IMR-90 (cell line): ENCODE measurements around the gene FLRT1. TPM values are rescaled to one million over a fixed set of nuclear protein-coding genes. Genes with fewer than 3 reads are reported as not detected.

Source experiments
- ATAC-seq: fragments of 200-7000 bp; cut with Tn5 transposase; 2 replicates; pipeline ENCODE4 v1.9.1; 2020; ENCODE audit warnings: low read depth, mild to moderate bottlenecking, moderate library complexity
- BruUV-seq: library from RNA; stranded (reverse); fragments of 400-500 nt; replicated peaks from 2 replicates; lab custom pipeline; 2021; lab: Mats Ljungman, UMichigan
- CTCF ChIA-PET: fragments of 300-600 bp; formaldehyde crosslinking; extraction: SDS; loops from one replicate; lab custom pipeline; 2021; ENCODE audit warnings: antibody characterized with exemption; lab: Yijun Ruan, JAX
- POLR2A ChIA-PET: fragments of 300-600 bp; sonication (Branson Sonifier 250); formaldehyde crosslinking; loops from one replicate; lab custom pipeline; 2022; ENCODE audit warnings: antibody characterized with exemption; ENCODE audit not compliant: unreplicated experiment; lab: Charles Lee
- DNase-seq: peaks from one replicate; pipeline ENCODE4 v3.0.0; 2013
- H2AFZ ChIP-seq: replicated peaks from 2 replicates; pipeline ENCODE3; 2013; ENCODE audit warnings: low read length, mild to moderate bottlenecking; ENCODE audit not compliant: poor library complexity
- H2AK5ac ChIP-seq: 2 replicates; pipeline ENCODE4 v1.6.1; 2013; ENCODE audit warnings: low read depth, low read length, inconsistent platforms
- H2AK9ac ChIP-seq: replicated peaks from 2 replicates; pipeline ENCODE3; 2013; ENCODE audit warnings: mild to moderate bottlenecking, low read depth, low read length, moderate library complexity; ENCODE audit not compliant: poor library complexity
- H2BK120ac ChIP-seq: 2 replicates; pipeline ENCODE4 v1.6.1; 2013; ENCODE audit warnings: low read depth, low read length, inconsistent platforms
- H2BK15ac ChIP-seq: 3 replicates; pipeline ENCODE4 v1.6.1; 2013; ENCODE audit warnings: low read depth, low read length, inconsistent platforms
- H2BK20ac ChIP-seq: 2 replicates; pipeline ENCODE4 v1.6.1; 2013; ENCODE audit warnings: low read depth, mild to moderate bottlenecking, inconsistent platforms, low read length, moderate library complexity
- H2BK5ac ChIP-seq: 2 replicates; pipeline ENCODE4 v1.6.1; 2013; ENCODE audit warnings: mild to moderate bottlenecking, low read depth, low read length, inconsistent platforms; ENCODE audit not compliant: poor library complexity, severe bottlenecking
- H3K14ac ChIP-seq: replicated peaks from 2 replicates; pipeline ENCODE4 v1.6.1; 2013; ENCODE audit warnings: low read depth, low read length, inconsistent platforms
- H3K18ac ChIP-seq: 2 replicates; pipeline ENCODE4 v1.6.1; 2013; ENCODE audit warnings: low read depth, low read length, control low read depth
- H3K23ac ChIP-seq: 2 replicates; pipeline ENCODE4 v1.6.1; 2013; ENCODE audit warnings: low read depth, low read length, inconsistent platforms
- H3K27ac ChIP-seq: 2 replicates; pipeline ENCODE4 v1.5.1; 2013; ENCODE audit warnings: mild to moderate bottlenecking, control low read depth, low read length; ENCODE audit not compliant: insufficient read depth
- H3K27me3 ChIP-seq: 2 replicates; pipeline ENCODE4 v1.6.1; 2013; ENCODE audit warnings: low read length; ENCODE audit not compliant: control insufficient read depth, insufficient read depth
- H3K36me3 ChIP-seq: 2 replicates; pipeline ENCODE4 v1.6.1; 2013; ENCODE audit warnings: low read length, mixed read lengths; ENCODE audit not compliant: control insufficient read depth, insufficient read depth
- H3K4ac ChIP-seq: 2 replicates; pipeline ENCODE4 v1.6.1; 2013; ENCODE audit warnings: low read depth, low read length, inconsistent platforms
- H3K4me1 ChIP-seq: 2 replicates; pipeline ENCODE4 v1.6.1; 2013; ENCODE audit warnings: low read length, mixed read lengths; ENCODE audit not compliant: control insufficient read depth, insufficient read depth
- H3K4me2 ChIP-seq: 2 replicates; pipeline ENCODE4 v1.6.1; 2013; ENCODE audit warnings: low read depth, mild to moderate bottlenecking, control low read depth, low read length, moderate library complexity
- H3K4me3 ChIP-seq: 2 replicates; pipeline ENCODE4 v1.5.1; 2013; ENCODE audit warnings: low read depth, mild to moderate bottlenecking, control low read depth, low read length, moderate library complexity; ENCODE audit not compliant: insufficient read depth
- H3K56ac ChIP-seq: 2 replicates; pipeline ENCODE4 v1.6.1; 2013; ENCODE audit warnings: low read length, inconsistent platforms; ENCODE audit not compliant: insufficient read depth; ENCODE audit errors: extremely low read depth
- H3K79me1 ChIP-seq, 2 experiments: 2 replicates each; pipeline ENCODE4 v1.6.1; 2013; ENCODE audit warnings: low read length in 2 of 2, inconsistent platforms in 1 of 2, low read depth in 1 of 2
- H3K9ac ChIP-seq: 2 replicates; pipeline ENCODE4 v1.6.1; 2013; ENCODE audit warnings: low read depth, low read length, control low read depth
- H3K9me1 ChIP-seq: 2 replicates; pipeline ENCODE4 v1.6.1; 2013; ENCODE audit warnings: low read length, inconsistent platforms; ENCODE audit not compliant: insufficient read depth
- H3K9me3 ChIP-seq: 2 replicates; pipeline ENCODE4 v1.6.1; 2013; ENCODE audit warnings: low read length; ENCODE audit not compliant: control insufficient read depth, insufficient read depth
- H4K20me1 ChIP-seq: 2 replicates; pipeline ENCODE4 v1.6.1; 2013; ENCODE audit warnings: low read length, inconsistent platforms; ENCODE audit not compliant: insufficient read depth
- H4K5ac ChIP-seq: 2 replicates; pipeline ENCODE4 v1.6.1; 2013; ENCODE audit warnings: mild to moderate bottlenecking, low read depth, low read length, control low read depth
- H4K8ac ChIP-seq, 2 experiments: 2 replicates each; pipeline ENCODE4 v1.6.1; 2013; ENCODE audit warnings: low read depth in 2 of 2, low read length in 2 of 2, control low read depth in 1 of 2, inconsistent platforms in 1 of 2
- H4K91ac ChIP-seq: 2 replicates; pipeline ENCODE4 v1.6.1; 2013; ENCODE audit warnings: low read depth, low read length, inconsistent platforms; ENCODE audit not compliant: insufficient read depth
- BHLHE40 ChIP-seq: fragments of 150-350 bp; IDR thresholded peaks from 2 replicates; pipeline ENCODE4 v1.6.1; 2016; ENCODE audit warnings: mild to moderate bottlenecking, low read depth, low read length
- CHD1 ChIP-seq: IDR thresholded peaks from 2 replicates; pipeline ENCODE4 v1.6.1; 2012; ENCODE audit warnings: low read depth, low read length, improper control_type of control experiment
- USF2 ChIP-seq: fragments of 150-350 bp; IDR thresholded peaks from 2 replicates; pipeline ENCODE4 v1.6.1; 2017; ENCODE audit warnings: mild to moderate bottlenecking, antibody characterized with exemption, low read length, low read depth
- WGBS, 2 experiments: methylation state at CpG; one replicate each; pipeline versions ENCODE4 v1.1.5 to v1.1.7; 2013; ENCODE audit warnings: missing lambda C conversion rate in 2 of 2; ENCODE audit not compliant: insufficient read length in 1 of 2; ENCODE audit errors: extremely low coverage in 2 of 2; 5-methylcytosine and 5-hydroxymethylcytosine counted together
- dilution Hi-C: fragments of 300-500 bp; cut with HindIII; formaldehyde crosslinking; loops from one replicate; pipeline ENCODE4 v1.14.3; 2018; ENCODE audit warnings: low sequenced_read_pairs; ENCODE audit not compliant: unreplicated experiment
- in situ Hi-C: fragments of 300-500 bp; cut with MboI; formaldehyde crosslinking; loops from 3 replicates; pipeline ENCODE4 v1.14.3; 2019; ENCODE audit warnings: low sequenced_read_pairs, inconsistent platforms, mixed read lengths
- intact Hi-C: fragments of 100-400 bp; cut with micrococcal nuclease; formaldehyde crosslinking; loops from 2 replicates; pipeline ENCODE4 v1.10.0; 2022
- polyA plus RNA-seq, 3 experiments: library from polyadenylated mRNA; depleted of rRNA; stranded (reverse); fragments of >200 nt; gene quantifications; 2 replicates each; pipeline ENCODE4 v1.2.3, GENCODE V29; 2012; ENCODE audit warnings: low replicate concordance in 1 of 3
- total RNA-seq: library from RNA; depleted of rRNA; stranded (reverse); fragments of >200 nt; gene quantifications from 2 replicates; pipeline ENCODE4 v1.2.3, GENCODE V29; 2012

FLRT1 gene
- total and polyA plus RNA-seq, 2 of the 4 experiments (the other 2 are of a cell fraction), result under 0.01 to 0.07 TPM

- POLR2A ChIA-PET, result no interaction called here
- Histone ChIP-seq H3K79me1 (no peaks in the 10 kb centered on the region), H3K27ac (no peak overlapping the region), H3K14ac (no peak overlapping the region), H3K4ac (no peak overlapping the region), H3K9me3 (no peaks in the 10 kb centered on the region), H2AFZ (no peak overlapping the region), H3K9ac (no peak overlapping the region), H2BK20ac (no peak overlapping the region), H3K4me1 (no peaks in the 10 kb centered on the region), H3K23ac (no peak overlapping the region), H3K36me3 (no peaks in the 10 kb centered on the region), H3K18ac (no peak overlapping the region), H2BK15ac (no peak overlapping the region), H3K4me3 (no peak overlapping the region), H2AK9ac (no peak overlapping the region), H2BK120ac (no peak overlapping the region), H4K5ac (no peak overlapping the region), H3K56ac (no peak overlapping the region), H4K20me1 (0 out of 2 replicates have a peak, but pooled peaks cover 8% of the 10 kb centered on the region), H2BK5ac (no peak overlapping the region), H3K4me2 (no peak overlapping the region), H3K27me3 (peaks cover 11% of the 10 kb centered on the region), H3K9me1 (no peaks in the 10 kb centered on the region), H4K91ac (no peak overlapping the region), H4K8ac (no peak overlapping the region), H2AK5ac (no peak overlapping the region)
- intact Hi-C loops, result no loop called here
- TF ChIP-seq BHLHE40 (peak; percentile 43; the same call in 1 of the 2 replicates), USF2 (no peak), CHD1 (no peak)
- CTCF ChIA-PET, result no interaction called here
- DNase-seq, result no peak
- no TSS peak for BruUV-seq
- in situ Hi-C loops, result no loop called here
- dilution Hi-C loops, result no loop called here
- WGBS, 2 experiments, result 40% methylated on average over 1 of the region's 10 CpGs; no CpG with 5 or more reads in 1 of the 2 experiments
- ATAC-seq, result no peak
Observed at GRCh38 chr11:64021757-64022093, 14.0 kb upstream of the FLRT1 start.
